ENCODE measurements around the gene CRACR2A. TPM values are rescaled to one million over a fixed set of nuclear protein-coding genes. Genes with fewer than 3 reads are reported as not detected.

CRACR2A gene
- total RNA-seq, 1 donor from 2014 or later, result 6.2 TPM

GRCh38 chr12:3622822-3623690 is 129.9 kb downstream of the CRACR2A start:
- H3K27me3 ChIP-seq (ENCODE audit: control insufficient read depth, insufficient read depth, low read length), result no peaks in the 10 kb centered on the region
- H3K4me3 ChIP-seq (ENCODE audit: low read depth, low read length), result no peak overlapping the region
- no peak for TF ChIP-seq CTCF (IDR thresholded peaks at IDR 0.05; ENCODE audit: insufficient read depth, low read length, poor library complexity, severe bottlenecking)
- H3K36me3 ChIP-seq (ENCODE audit: control insufficient read depth, insufficient read depth, low read length), result no peaks in the 10 kb centered on the region
- no peak for DNase-seq (ENCODE audit: low read depth)

- Histone ChIP-seq H3K36me3 (ENCODE audit: control insufficient read depth, insufficient read depth, low read length) (no peaks in the 10 kb centered on the region), H3K4me3 (ENCODE audit: low read depth, low read length) (no peak overlapping the region), H3K27me3 (ENCODE audit: control insufficient read depth, insufficient read depth, low read length) (no peaks in the 10 kb centered on the region)
- TF ChIP-seq CTCF (IDR thresholded peaks at IDR 0.05; ENCODE audit: insufficient read depth, low read length, poor library complexity, severe bottlenecking), result no peak
- no peak for DNase-seq (ENCODE audit: low read depth)
Measured at GRCh38 chr12:3622021-3622821, 130.7 kb downstream of the CRACR2A start.

GRCh38 chr12:3620856-3621255 is 132.1 kb downstream of the CRACR2A start:
- no peak overlapping the region for H3K4me3 ChIP-seq (ENCODE audit: low read depth, low read length)
- DNase-seq (ENCODE audit: low read depth), result no peak
- TF ChIP-seq CTCF (IDR thresholded peaks at IDR 0.05; ENCODE audit: insufficient read depth, low read length, poor library complexity, severe bottlenecking), result no peak
- no peaks in the 10 kb centered on the region for H3K36me3 ChIP-seq (ENCODE audit: control insufficient read depth, insufficient read depth, low read length)
- no peaks in the 10 kb centered on the region for H3K27me3 ChIP-seq (ENCODE audit: control insufficient read depth, insufficient read depth, low read length)

- Histone ChIP-seq H3K4me3 (ENCODE audit: low read depth, low read length) (no peak overlapping the region), H3K36me3 (ENCODE audit: control insufficient read depth, insufficient read depth, low read length) (no peaks in the 10 kb centered on the region), H3K27me3 (ENCODE audit: control insufficient read depth, insufficient read depth, low read length) (no peaks in the 10 kb centered on the region)
- no peak for TF ChIP-seq CTCF (IDR thresholded peaks at IDR 0.05; ENCODE audit: insufficient read depth, low read length, poor library complexity, severe bottlenecking)
- DNase-seq (ENCODE audit: low read depth), result no peak
Measured at GRCh38 chr12:3617565-3617964, 135.3 kb downstream of the CRACR2A start.

GRCh38 chr12:3615862-3616261 is 137.0 kb downstream of the CRACR2A start:
- Histone ChIP-seq H3K36me3 (ENCODE audit: control insufficient read depth, insufficient read depth, low read length) (no peaks in the 10 kb centered on the region), H3K27me3 (ENCODE audit: control insufficient read depth, insufficient read depth, low read length) (no peaks in the 10 kb centered on the region), H3K4me3 (ENCODE audit: low read depth, low read length) (no peak overlapping the region)
- DNase-seq (ENCODE audit: low read depth), result no peak
- TF ChIP-seq CTCF (IDR thresholded peaks at IDR 0.05; ENCODE audit: insufficient read depth, low read length, poor library complexity, severe bottlenecking), result no peak
